Neural cell (in vitro differentiated cells): ENCODE results near the gene RRM1. TPM values are rescaled to one million over a fixed set of nuclear protein-coding genes. Genes with fewer than 3 reads are reported as not detected.

Source experiments
- H2AFZ ChIP-seq: fragments of 200-600, 300-800 bp; sonication (generic), shearing (Covaris generic); 2 replicates; pipeline ENCODE4 v1.6.0; 2014; ENCODE audit warnings: low read depth, mild to moderate bottlenecking, antibody characterized with exemption, low read length, moderate library complexity
- H3F3A ChIP-seq: fragments of 200-600 bp; shearing (Covaris generic); 2 replicates; pipeline ENCODE4 v1.6.1; 2016; ENCODE audit warnings: mild to moderate bottlenecking, moderate library complexity, mixed read lengths, antibody characterized with exemption, low read length; ENCODE audit not compliant: insufficient read depth, poor library complexity, severe bottlenecking
- H3K27ac ChIP-seq: fragments of 200-600, 300-800 bp; sonication (generic), shearing (Covaris generic); 2 replicates; pipeline ENCODE4 v1.5.1; 2014; ENCODE audit warnings: mild to moderate bottlenecking, low read length, moderate library complexity
- H3K27me3 ChIP-seq: fragments of 300-800, 200-600 bp; sonication (generic), shearing (Covaris generic); 2 replicates; pipeline ENCODE4 v1.6.0; 2014; ENCODE audit warnings: mild to moderate bottlenecking, low read depth, low read length, moderate library complexity; ENCODE audit not compliant: insufficient read depth
- H3K36me3 ChIP-seq: fragments of 300-800, 200-600 bp; sonication (generic), shearing (Covaris generic); 2 replicates; pipeline ENCODE4 v1.5.1; 2014; ENCODE audit warnings: mild to moderate bottlenecking, antibody characterized with exemption, low read length, moderate library complexity; ENCODE audit not compliant: insufficient read depth
- H3K4me2 ChIP-seq: fragments of 300-800, 200-600 bp; sonication (generic), shearing (Covaris generic); 2 replicates; pipeline ENCODE4 v1.6.0; 2014; ENCODE audit warnings: mild to moderate bottlenecking, low read length
- H3K4me3 ChIP-seq: fragments of 300-800, 200-600 bp; sonication (generic), shearing (Covaris generic); 2 replicates; pipeline ENCODE4 v1.5.1; 2014; ENCODE audit warnings: mild to moderate bottlenecking, low read length, moderate library complexity
- H3K79me2 ChIP-seq: fragments of 200-600 bp; shearing (Covaris generic); replicated peaks from 2 replicates; pipeline ENCODE4 v1.6.0; 2014; ENCODE audit warnings: mild to moderate bottlenecking, low read length, moderate library complexity; ENCODE audit not compliant: insufficient read depth
- H3K9ac ChIP-seq: fragments of 300-800, 200-600 bp; sonication (generic), shearing (Covaris generic); 2 replicates; pipeline ENCODE4 v1.6.1; 2016; ENCODE audit warnings: mild to moderate bottlenecking, low read length, mixed read lengths
- H3K9me2 ChIP-seq: fragments of 200-600 bp; shearing (Covaris generic); 2 replicates; pipeline ENCODE4 v1.6.1; 2016; ENCODE audit warnings: mild to moderate bottlenecking, low read length, mixed read lengths; ENCODE audit not compliant: insufficient read depth
- H3K9me3 ChIP-seq: fragments of 200-600, 300-800 bp; sonication (generic), shearing (Covaris generic); 2 replicates; pipeline ENCODE4 v1.6.1; 2016; ENCODE audit warnings: mild to moderate bottlenecking, mixed run types, low read length, moderate library complexity, mixed read lengths
- H4K20me1 ChIP-seq: fragments of 200-600 bp; shearing (Covaris generic); 2 replicates; pipeline ENCODE4 v1.6.1; 2016; ENCODE audit warnings: mild to moderate bottlenecking, mixed run types; ENCODE audit not compliant: insufficient read depth
- CTCF ChIP-seq: fragments of 450-650 bp; IDR thresholded peaks from 2 replicates; pipeline ENCODE4 v1.5.1; 2014; ENCODE audit warnings: antibody characterized with exemption, mild to moderate bottlenecking, moderate library complexity; ENCODE audit not compliant: poor library complexity, severe bottlenecking
- EP300 ChIP-seq: fragments of 450-650 bp; conservative IDR thresholded peaks from 2 replicates; pipeline ENCODE4 v1.6.1; 2014; ENCODE audit warnings: antibody characterized with exemption, mild to moderate bottlenecking, moderate library complexity; ENCODE audit not compliant: poor library complexity, severe bottlenecking
- EZH2 ChIP-seq: fragments of 200-600, 300-800 bp; shearing (Covaris generic), sonication (generic); IDR thresholded peaks from 2 replicates; pipeline ENCODE4 v1.6.1; 2014; ENCODE audit warnings: antibody characterized with exemption, low read length, borderline replicate concordance, mild to moderate bottlenecking; ENCODE audit not compliant: insufficient read depth, poor library complexity, severe bottlenecking
- MXI1 ChIP-seq: fragments of 450-650 bp; conservative IDR thresholded peaks from 2 replicates; pipeline ENCODE4 v1.6.1; 2014; ENCODE audit warnings: antibody characterized with exemption, mild to moderate bottlenecking; ENCODE audit not compliant: poor library complexity, severe bottlenecking
- POLR2AphosphoS5 ChIP-seq: IDR thresholded peaks from 2 replicates; pipeline ENCODE4 v1.6.1; 2012
- RAD21 ChIP-seq: fragments of 450-650 bp; conservative IDR thresholded peaks from 2 replicates; pipeline ENCODE4 v1.6.1; 2014; ENCODE audit warnings: antibody characterized with exemption, mild to moderate bottlenecking, moderate library complexity
- REST ChIP-seq: IDR thresholded peaks from 2 replicates; pipeline ENCODE4 v1.6.1; 2012; ENCODE audit warnings: borderline replicate concordance
- SMC3 ChIP-seq: fragments of 450-650 bp; conservative IDR thresholded peaks from 2 replicates; pipeline ENCODE4 v1.6.1; 2014; ENCODE audit warnings: antibody characterized with exemption, mild to moderate bottlenecking, moderate library complexity; ENCODE audit not compliant: poor library complexity
- TAF1 ChIP-seq: IDR thresholded peaks from 2 replicates; pipeline ENCODE4 v1.6.1; 2012; ENCODE audit warnings: low read depth
- polyA plus RNA-seq: library from polyadenylated mRNA; depleted of rRNA; stranded (reverse); fragments of >200 nt; gene quantifications from 2 replicates; pipeline ENCODE4 v1.2.3, GENCODE V29; 2014

The RRM1 gene
- polyA plus RNA-seq, 1 donor from 2014 or later: 65.9 TPM

GRCh38 chr11:4065601-4066377, 28.8 kb upstream of the RRM1 start:
- no peaks in the 10 kb centered on the region for H3K36me3 ChIP-seq

GRCh38 chr11:4066910-4067309, 27.7 kb upstream of the RRM1 start:
- Histone ChIP-seq H3K27ac (no peak overlapping the region), H4K20me1 (no peaks in the 10 kb centered on the region), H3K27me3 (no peaks in the 10 kb centered on the region), H2AFZ (no peak overlapping the region), H3K9ac (no peak overlapping the region), H3K9me3 (no peaks in the 10 kb centered on the region), H3K9me2 (no peaks in the 10 kb centered on the region), H3K79me2 (no peaks in the 10 kb centered on the region), H3K36me3 (no peaks in the 10 kb centered on the region), H3K4me3 (no peak overlapping the region), H3K4me2 (no peak overlapping the region), H3F3A (no peaks in the 10 kb centered on the region)
- TF ChIP-seq RAD21: no peak
- no peak for TF ChIP-seq POLR2AphosphoS5
- no peak for TF ChIP-seq EZH2
- no peak for TF ChIP-seq REST
- TF ChIP-seq EP300: no peak

More at GRCh38 chr11:4065601-4066377, 28.8 kb upstream of the RRM1 start:
- no peaks in the 10 kb centered on the region for H3K79me2 ChIP-seq
- no peaks in the 10 kb centered on the region for H3F3A ChIP-seq
- no peak overlapping the region for H3K4me2 ChIP-seq
- TF ChIP-seq REST: no peak
- TF ChIP-seq EP300: no peak
- TF ChIP-seq CTCF: no peak
- no peak for TF ChIP-seq EZH2
- TF ChIP-seq TAF1: no peak
- TF ChIP-seq POLR2AphosphoS5: no peak
- TF ChIP-seq RAD21: no peak
- no peak for TF ChIP-seq SMC3
- no peak for TF ChIP-seq MXI1
- H4K20me1 ChIP-seq: no peaks in the 10 kb centered on the region
- H2AFZ ChIP-seq: no peak overlapping the region
- no peaks in the 10 kb centered on the region for H3K27me3 ChIP-seq
- H3K9me2 ChIP-seq: no peaks in the 10 kb centered on the region
- no peak overlapping the region for H3K4me3 ChIP-seq
- no peak overlapping the region for H3K9ac ChIP-seq
- no peak overlapping the region for H3K27ac ChIP-seq
- no peaks in the 10 kb centered on the region for H3K9me3 ChIP-seq
